SU-DHL-6 (cell line): ENCODE results near the gene OR14A2.

Source experiments
- H2AFZ ChIP-seq: fragments of 200-600 bp; sonication (generic); 2 replicates; pipeline ENCODE4 v1.6.1; 2014; ENCODE audit warnings: low read depth, mild to moderate bottlenecking, moderate library complexity, mixed read lengths, antibody characterized with exemption, low read length; ENCODE audit not compliant: severe bottlenecking
- H3F3A ChIP-seq: fragments of 200-600 bp; shearing (Covaris generic); 2 replicates; pipeline ENCODE4 v1.6.0; 2016; ENCODE audit warnings: antibody characterized with exemption, mild to moderate bottlenecking; ENCODE audit not compliant: insufficient read depth
- H3K27ac ChIP-seq: fragments of 200-600 bp; sonication (generic); 2 replicates; pipeline ENCODE4 v1.5.1; 2016; ENCODE audit warnings: low read depth, mild to moderate bottlenecking, low read length, moderate library complexity, mixed read lengths
- H3K27me3 ChIP-seq: fragments of 200-600 bp; sonication (generic), shearing (Covaris generic); 2 replicates; pipeline ENCODE4 v1.6.0; 2014; ENCODE audit warnings: mild to moderate bottlenecking, low read length
- H3K36me3 ChIP-seq: fragments of 200-600 bp; sonication (generic); 2 replicates; pipeline ENCODE4 v1.6.1; 2014; ENCODE audit warnings: mild to moderate bottlenecking, low read length, mixed read lengths
- H3K4me2 ChIP-seq: fragments of 300-600, 200-600 bp; shearing (Covaris generic), sonication (generic); 2 replicates; pipeline ENCODE4 v1.6.0; 2014; ENCODE audit warnings: low read length, low read depth, mild to moderate bottlenecking; ENCODE audit not compliant: poor library complexity, severe bottlenecking
- H3K4me3 ChIP-seq: fragments of 200-600 bp; sonication (generic); 2 replicates; pipeline ENCODE4 v1.5.1; 2014; ENCODE audit warnings: antibody characterized with exemption, low read length, mild to moderate bottlenecking, mixed read lengths; ENCODE audit not compliant: insufficient read depth, poor library complexity, severe bottlenecking
- H3K79me2 ChIP-seq: fragments of 200-600 bp; sonication (generic); 2 replicates; pipeline ENCODE4 v1.6.1; 2014; ENCODE audit warnings: mild to moderate bottlenecking, low read length, moderate library complexity; ENCODE audit not compliant: insufficient read depth
- H3K9ac ChIP-seq: fragments of 200-600 bp; sonication (generic); 2 replicates; pipeline ENCODE4 v1.7.0; 2014; ENCODE audit warnings: mild to moderate bottlenecking, low read length
- H3K9me2 ChIP-seq: fragments of 200-600 bp; sonication (generic); replicated peaks from 2 replicates; pipeline ENCODE4 v1.6.1; 2014; ENCODE audit warnings: low read length; ENCODE audit not compliant: insufficient read depth
- H3K9me3 ChIP-seq: fragments of 200-600 bp; sonication (generic); 2 replicates; pipeline ENCODE4 v1.6.1; 2014; ENCODE audit warnings: low read length, mixed read lengths; ENCODE audit not compliant: insufficient read depth
- H4K20me1 ChIP-seq: fragments of 200-600 bp; sonication (generic); 2 replicates; pipeline ENCODE4 v1.6.1; 2014; ENCODE audit warnings: low read depth, mild to moderate bottlenecking, antibody characterized with exemption, low read length, moderate library complexity, mixed read lengths
- EZH2phosphoT487 ChIP-seq: fragments of 200-600 bp; sonication (generic), shearing (Covaris generic); conservative IDR thresholded peaks from 2 replicates; pipeline ENCODE4 v1.6.1; 2018; ENCODE audit warnings: mild to moderate bottlenecking, antibody characterized with exemption, low read length, moderate library complexity, mixed read lengths
- TF ChIP-seq, protein P1 (sequence below): fragments of 200-600 bp; sonication (generic); IDR thresholded peaks from one replicate; pipeline ENCODE4 v1.5.1; 2017; ENCODE audit warnings: antibody characterized with exemption, mild to moderate bottlenecking, low read length, moderate library complexity; ENCODE audit not compliant: insufficient read depth, poor library complexity, severe bottlenecking

The OR14A2 gene

DNA sequence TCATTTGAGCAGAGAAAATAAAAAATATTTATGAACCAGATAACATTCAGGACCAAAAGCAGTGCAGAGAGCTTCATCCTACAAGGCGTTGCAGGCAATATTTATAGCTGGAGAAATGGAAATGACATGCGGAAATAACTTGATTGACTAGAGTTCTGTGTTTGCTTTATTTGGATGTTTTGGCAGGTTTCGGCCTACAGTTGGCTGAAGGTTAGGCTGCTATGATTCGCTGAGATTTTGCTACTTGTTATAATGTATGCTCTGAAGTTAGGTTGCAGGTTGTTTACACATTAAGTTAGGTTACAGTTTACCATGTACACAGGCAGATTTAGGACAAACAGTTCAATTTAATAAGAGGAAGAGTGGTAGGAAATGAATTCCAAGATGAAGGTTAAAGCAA lies 67.8 kb downstream of the OR14A2 start:
- Histone ChIP-seq H3K4me2 (no peak overlapping the region), H3K27ac (no peak overlapping the region), H3K36me3 (no peaks in the 10 kb centered on the region), H3K9me3 (no peaks in the 10 kb centered on the region), H2AFZ (no peak overlapping the region), H3K27me3 (no peaks in the 10 kb centered on the region), H3K79me2 (no peaks in the 10 kb centered on the region), H3K4me3 (no peak overlapping the region), H3K9me2 (no peaks in the 10 kb centered on the region), H3F3A (no peaks in the 10 kb centered on the region), H4K20me1 (no peaks in the 10 kb centered on the region), H3K9ac (no peak overlapping the region)
- TF ChIP-seq EZH2phosphoT487: no peak
- TF ChIP-seq, protein P1, sequence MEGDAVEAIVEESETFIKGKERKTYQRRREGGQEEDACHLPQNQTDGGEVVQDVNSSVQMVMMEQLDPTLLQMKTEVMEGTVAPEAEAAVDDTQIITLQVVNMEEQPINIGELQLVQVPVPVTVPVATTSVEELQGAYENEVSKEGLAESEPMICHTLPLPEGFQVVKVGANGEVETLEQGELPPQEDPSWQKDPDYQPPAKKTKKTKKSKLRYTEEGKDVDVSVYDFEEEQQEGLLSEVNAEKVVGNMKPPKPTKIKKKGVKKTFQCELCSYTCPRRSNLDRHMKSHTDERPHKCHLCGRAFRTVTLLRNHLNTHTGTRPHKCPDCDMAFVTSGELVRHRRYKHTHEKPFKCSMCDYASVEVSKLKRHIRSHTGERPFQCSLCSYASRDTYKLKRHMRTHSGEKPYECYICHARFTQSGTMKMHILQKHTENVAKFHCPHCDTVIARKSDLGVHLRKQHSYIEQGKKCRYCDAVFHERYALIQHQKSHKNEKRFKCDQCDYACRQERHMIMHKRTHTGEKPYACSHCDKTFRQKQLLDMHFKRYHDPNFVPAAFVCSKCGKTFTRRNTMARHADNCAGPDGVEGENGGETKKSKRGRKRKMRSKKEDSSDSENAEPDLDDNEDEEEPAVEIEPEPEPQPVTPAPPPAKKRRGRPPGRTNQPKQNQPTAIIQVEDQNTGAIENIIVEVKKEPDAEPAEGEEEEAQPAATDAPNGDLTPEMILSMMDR: no peak

GRCh38 chr1:247679639-247680038 lies 68.3 kb downstream of the OR14A2 start, which contains the start of gene OR13G1:
OR13G1 (minus strand) TSS chr1:247679739; CDS start chr1:247673041, 6,698 bp downstream.
- no peaks in the 10 kb centered on the region for H3K79me2 ChIP-seq
- no peak within 1 kb of the TSS for H2AFZ ChIP-seq
- H3K27me3 ChIP-seq: no peaks in the 10 kb centered on the region
- no peaks in the 10 kb centered on the region for H4K20me1 ChIP-seq
- no peaks in the 10 kb centered on the region for H3F3A ChIP-seq
- H3K4me3 ChIP-seq: no peak within 1 kb of the TSS
- H3K27ac ChIP-seq: no peak within 1 kb of the TSS
- H3K36me3 ChIP-seq: no peaks in the 10 kb centered on the region
- no peaks in the 10 kb centered on the region for H3K9me2 ChIP-seq
- no peaks in the 10 kb centered on the region for H3K9me3 ChIP-seq
- H3K9ac ChIP-seq: no peak within 1 kb of the TSS
- TF ChIP-seq EZH2phosphoT487: no peak
- TF ChIP-seq, protein P1: no peak
- no peak within 1 kb of the TSS for H3K4me2 ChIP-seq
